Fibroblast of lung (primary cell): Measurements from ENCODE around the gene MAGEC3. TPM values are rescaled to one million over a fixed set of nuclear protein-coding genes. Genes with fewer than 3 reads are reported as not detected.

Experiments used
- DNase-seq, 2 donors: peaks; one replicate each; pipeline versions ENCODE4 v3.0.0 to v3.0.0-alpha.2; 2010; ENCODE audit warnings: low read depth in 2 of 2
- H2AFZ ChIP-seq: 2 replicates; pipeline ENCODE4 v1.5.1; 2012; ENCODE audit warnings: low read length, control low read depth, inconsistent platforms
- H3K27ac ChIP-seq: 2 replicates; pipeline ENCODE4 v1.5.1; 2011; ENCODE audit warnings: low read length, control low read depth; ENCODE audit not compliant: insufficient read depth
- H3K27me3 ChIP-seq: 2 replicates; pipeline ENCODE4 v1.5.1; 2011; ENCODE audit warnings: mild to moderate bottlenecking, low read length; ENCODE audit not compliant: control insufficient read depth, insufficient read depth
- H3K36me3 ChIP-seq: 2 replicates; pipeline ENCODE4 v1.5.1; 2011; ENCODE audit warnings: low read length; ENCODE audit not compliant: control insufficient read depth, insufficient read depth
- H3K4me1 ChIP-seq: 2 replicates; pipeline ENCODE4 v1.5.1; 2011; ENCODE audit warnings: low read length; ENCODE audit not compliant: control insufficient read depth, insufficient read depth; ENCODE audit errors: extremely low read depth
- H3K4me2 ChIP-seq: 2 replicates; pipeline ENCODE4 v1.5.1; 2011; ENCODE audit warnings: low read length, control low read depth; ENCODE audit not compliant: insufficient read depth; ENCODE audit errors: extremely low read depth
- H3K4me3 ChIP-seq, 4 experiments: fragments of 200-600 bp in 1 of 4; sonication (generic) in 1 of 4; replicated peaks in 1 of 4; 2 replicates each; pipeline ENCODE4 v1.5.1; 2011 to 2016; ENCODE audit warnings: low read length in 4 of 4, low read depth in 3 of 4, mild to moderate bottlenecking in 3 of 4, control low read depth in 2 of 4, inconsistent platforms in 1 of 4, mixed read lengths in 1 of 4; ENCODE audit not compliant: insufficient read depth in 1 of 4; ENCODE audit errors: control extremely low read depth in 1 of 4
- H3K79me2 ChIP-seq: 2 replicates; pipeline ENCODE4 v1.5.1; 2012; ENCODE audit warnings: mild to moderate bottlenecking, low read length, inconsistent platforms; ENCODE audit not compliant: control insufficient read depth, insufficient read depth
- H3K9ac ChIP-seq: 2 replicates; pipeline ENCODE4 v1.5.1; 2011; ENCODE audit warnings: mild to moderate bottlenecking, low read length, control low read depth; ENCODE audit not compliant: insufficient read depth
- H3K9me3 ChIP-seq: 2 replicates; pipeline ENCODE4 v1.5.1; 2012; ENCODE audit warnings: low read depth, low read length; ENCODE audit not compliant: control insufficient read depth, insufficient read depth
- H4K20me1 ChIP-seq: 2 replicates; pipeline ENCODE4 v1.5.1; 2011; ENCODE audit warnings: low read length; ENCODE audit not compliant: control insufficient read depth, insufficient read depth; ENCODE audit errors: extremely low read depth
- CTCF ChIP-seq, 2 donors: IDR thresholded peaks in 1 of 2; conservative IDR thresholded peaks in 1 of 2; 1 replicate in 1 of 2; 2 replicates in 1 of 2; pipeline ENCODE4 v1.5.1; 2011 to 2012; ENCODE audit warnings: low read length in 2 of 2, control low read depth in 1 of 2, inconsistent platforms in 1 of 2, low read depth in 1 of 2, mild to moderate bottlenecking in 1 of 2
- EZH2 ChIP-seq: IDR thresholded peaks from 2 replicates; pipeline ENCODE4 v1.5.1; 2012; ENCODE audit warnings: low read length, control low read depth, mild to moderate bottlenecking; ENCODE audit errors: missing control alignments
- polyA plus RNA-seq, 2 donors: library from polyadenylated mRNA; depleted of rRNA in 1 of 2; stranded (reverse) in 1 of 2; unstranded in 1 of 2; fragments of >200 nt; gene quantifications; 2 replicates each; pipeline ENCODE4 v1.2.1, GENCODE V29; 2011 to 2012; ENCODE audit warnings: missing spikeins in 1 of 2
- total RNA-seq: library from RNA; depleted of rRNA; stranded (reverse); fragments of >200 nt; gene quantifications from 2 replicates; pipeline ENCODE4 v1.2.1, GENCODE V29; 2014

MAGEC3 gene
- total and polyA plus RNA-seq, 2 donors (not counting 1 experiment from before 2014, with no cell fraction given) = not detected

- H3K4me1 ChIP-seq = no peaks in the 10 kb centered on the region
- H3K27ac ChIP-seq = no peak overlapping the region
- no peak for DNase-seq
- TF ChIP-seq EZH2 = no peak
- no peak for TF ChIP-seq CTCF (conservative IDR thresholded peaks at IDR 0.05 in 1 of 2, IDR thresholded peaks at IDR 0.05 in 1 of 2; ENCODE audit: low read depth in 1 of 2, low read length in 2 of 2)
- no peak overlapping the region for H2AFZ ChIP-seq
- no peaks in the 10 kb centered on the region for H3K36me3 ChIP-seq
- H3K9me3 ChIP-seq = no peaks in the 10 kb centered on the region
- H3K79me2 ChIP-seq = no peaks in the 10 kb centered on the region
- no peak overlapping the region for H3K4me2 ChIP-seq
- H3K9ac ChIP-seq = no peak overlapping the region
- H3K27me3 ChIP-seq = no peaks in the 10 kb centered on the region
- H4K20me1 ChIP-seq = no peaks in the 10 kb centered on the region
- no peak overlapping the region for H3K4me3 ChIP-seq
Observed at GRCh38 chrX:141894733-141895132, 56.6 kb downstream of the MAGEC3 start.

GRCh38 chrX:141897690-141898089 is 59.6 kb downstream of the MAGEC3 start:
- Histone ChIP-seq H3K9me3 (no peaks in the 10 kb centered on the region), H3K4me2 (no peak overlapping the region)

GRCh38 chrX:141902366-141902765 is 64.2 kb downstream of the MAGEC3 start:
- Histone ChIP-seq H3K9ac (no peak overlapping the region), H3K4me2 (no peak overlapping the region), H2AFZ (no peak overlapping the region), H3K36me3 (no peaks in the 10 kb centered on the region), H3K9me3 (no peaks in the 10 kb centered on the region), H3K4me3 (no peak overlapping the region), H3K79me2 (no peaks in the 10 kb centered on the region), H3K27me3 (no peaks in the 10 kb centered on the region), H3K27ac (no peak overlapping the region), H4K20me1 (no peaks in the 10 kb centered on the region), H3K4me1 (no peaks in the 10 kb centered on the region)
- DNase-seq = no peak
- no peak for TF ChIP-seq CTCF (conservative IDR thresholded peaks at IDR 0.05 in 1 of 2, IDR thresholded peaks at IDR 0.05 in 1 of 2; ENCODE audit: low read depth in 1 of 2, low read length in 2 of 2)
- TF ChIP-seq EZH2 = no peak

More at GRCh38 chrX:141897690-141898089, 59.6 kb downstream of the MAGEC3 start:
- no peak for DNase-seq
- Histone ChIP-seq H3K27me3 (no peaks in the 10 kb centered on the region), H3K79me2 (no peaks in the 10 kb centered on the region), H3K4me1 (no peaks in the 10 kb centered on the region), H2AFZ (no peak overlapping the region), H3K4me3 (no peak overlapping the region), H3K27ac (no peak overlapping the region), H3K9ac (no peak overlapping the region), H3K36me3 (no peaks in the 10 kb centered on the region), H4K20me1 (no peaks in the 10 kb centered on the region)
- TF ChIP-seq EZH2 = no peak
- TF ChIP-seq CTCF (conservative IDR thresholded peaks at IDR 0.05 in 1 of 2, IDR thresholded peaks at IDR 0.05 in 1 of 2; ENCODE audit: low read depth in 1 of 2, low read length in 2 of 2) = no peak
